DMS79 (cell line): ENCODE data around the gene SPCS3.

ENCODE experiments used
- DNase-seq: peaks from one replicate; lab custom pipeline; 2025; lab: John Stamatoyannopoulos, UW

The SPCS3 gene

GRCh38 chr4:176350671-176351070 is 30.9 kb downstream of the SPCS3 start:
- no peak for DNase-seq

- DNase-seq = no peak
Measured at GRCh38 chr4:176354884-176355283, 35.1 kb downstream of the SPCS3 start.

GRCh38 chr4:176357359-176358082 is 37.8 kb downstream of the SPCS3 start:
- DNase-seq = no peak

GRCh38 chr4:176358083-176358469 is 38.3 kb downstream of the SPCS3 start:
- no peak for DNase-seq

- DNase-seq = no peak
Measured at GRCh38 chr4:176359590-176359989, 39.8 kb downstream of the SPCS3 start.

GRCh38 chr4:176360446-176360845 is 40.7 kb downstream of the SPCS3 start:
- DNase-seq = no peak

GRCh38 chr4:176363072-176363471 is 43.3 kb downstream of the SPCS3 start:
- DNase-seq = no peak

GRCh38 chr4:176367771-176368465 is 48.2 kb downstream of the SPCS3 start:
- DNase-seq = no peak

GRCh38 chr4:176376032-176376614 is 56.4 kb downstream of the SPCS3 start:
- no peak for DNase-seq

GRCh38 chr4:176377780-176378179 is 58.0 kb downstream of the SPCS3 start:
- no peak for DNase-seq

GRCh38 chr4:176380352-176381157 is 60.8 kb downstream of the SPCS3 start:
- no peak for DNase-seq
